Caco-2 (cell line): ENCODE data around the gene HDAC3. TPM values are rescaled to one million over a fixed set of nuclear protein-coding genes. Genes with fewer than 3 reads are reported as not detected.

Experiments
- BruUV-seq: library from RNA; stranded (reverse); fragments of 400-500 nt; replicated peaks from 2 replicates; lab custom pipeline; 2021; lab: Mats Ljungman, UMichigan
- CTCF ChIA-PET: fragments of 300-600 bp; sonication (Branson Sonifier 250); formaldehyde crosslinking; loops from one replicate; lab custom pipeline; 2022; ENCODE audit warnings: antibody characterized with exemption; lab: Charles Lee
- POLR2A ChIA-PET: fragments of 300-600 bp; sonication (Branson Sonifier 250); formaldehyde crosslinking; loops from one replicate; lab custom pipeline; 2022; ENCODE audit warnings: antibody characterized with exemption; lab: Charles Lee
- DNase-seq, 2 experiments: peaks; one replicate each; pipeline versions ENCODE4 v3.0.0 to v3.0.0-alpha.2; 2020 to 2022
- H3K27me3 ChIP-seq: replicated peaks from 2 replicates; pipeline ENCODE4 v1.6.0; 2011; ENCODE audit warnings: low read length; ENCODE audit not compliant: control insufficient read depth, insufficient read depth
- H3K36me3 ChIP-seq: 2 replicates; pipeline ENCODE4 v1.5.1; 2011; ENCODE audit warnings: low read length; ENCODE audit not compliant: control insufficient read depth, insufficient read depth
- H3K4me1 ChIP-seq: fragments of 250-450 bp; sonication (Bioruptor Pico); 2 replicates; pipeline ENCODE4 v1.5.1; 2020; ENCODE audit warnings: mild to moderate bottlenecking
- H3K4me3 ChIP-seq: 2 replicates; pipeline ENCODE4 v1.5.1; 2011; ENCODE audit warnings: low read depth, mild to moderate bottlenecking, control low read depth, low read length
- H3K9me3 ChIP-seq: fragments of 250-450 bp; sonication (Bioruptor Pico); 2 replicates; pipeline ENCODE4 v1.5.1; 2020; ENCODE audit warnings: mild to moderate bottlenecking, moderate library complexity
- H3K27ac Mint-ChIP-seq: one replicate; pipeline ENCODE4 v1.8.0; 2022; ENCODE audit warnings: mixed read lengths; ENCODE audit not compliant: unreplicated experiment
- H3K27me3 Mint-ChIP-seq: one replicate; pipeline ENCODE4 v1.8.0; 2022; ENCODE audit warnings: mixed read lengths; ENCODE audit not compliant: insufficient read depth, unreplicated experiment
- H3K36me3 Mint-ChIP-seq: one replicate; pipeline ENCODE4 v1.8.0; 2022; ENCODE audit warnings: mild to moderate bottlenecking, mixed read lengths; ENCODE audit not compliant: insufficient read depth, unreplicated experiment
- H3K4me1 Mint-ChIP-seq: one replicate; pipeline ENCODE4 v1.8.0; 2022; ENCODE audit warnings: low read depth, mixed read lengths; ENCODE audit not compliant: unreplicated experiment
- H3K4me3 Mint-ChIP-seq: one replicate; pipeline ENCODE4 v1.8.0; 2022; ENCODE audit warnings: mild to moderate bottlenecking, moderate library complexity, mixed read lengths; ENCODE audit not compliant: unreplicated experiment
- H3K9me3 Mint-ChIP-seq: one replicate; pipeline ENCODE4 v1.8.0; 2022; ENCODE audit warnings: mixed read lengths; ENCODE audit not compliant: unreplicated experiment
- intact Hi-C: fragments of 100-400 bp; cut with micrococcal nuclease; formaldehyde crosslinking; loops from one replicate; pipeline ENCODE4 v1.10.0; 2022; ENCODE audit not compliant: unreplicated experiment
- total RNA-seq: library from RNA; stranded (reverse); gene quantifications from 2 replicates; pipeline ENCODE4 v1.2.3, GENCODE V29; 2022
- TF ChIP-seq, protein P1 (sequence below), 2 experiments: fragments of 200-600 bp in 1 of 2; IDR thresholded peaks; 1 replicate in 1 of 2; 2 replicates in 1 of 2; pipeline versions ENCODE4 v1.5.1 to v1.8.0; 2011 to 2022; ENCODE audit warnings: antibody characterized with exemption in 1 of 2, control low read depth in 1 of 2, inconsistent platforms in 1 of 2, low read depth in 1 of 2, low read length in 1 of 2, mild to moderate bottlenecking in 1 of 2, moderate library complexity in 1 of 2; ENCODE audit not compliant: insufficient read depth in 1 of 2, severe bottlenecking in 1 of 2, unreplicated experiment in 1 of 2

Gene HDAC3
- total RNA-seq, 1 experiment from 2014 or later = 73.0 TPM

GRCh38 chr5:141609044-141609443 lies 27.6 kb downstream of the HDAC3 start:
- intact Hi-C loops = no loop called here
- Mint-ChIP-seq H3K36me3 (peaks cover 30% of the 10 kb centered on the region), H3K27me3 (no peaks in the 10 kb centered on the region), H3K9me3 (no peaks in the 10 kb centered on the region), H3K4me3 (no peak overlapping the region), H3K4me1 (peaks cover 47% of the 10 kb centered on the region), H3K27ac (peak overlapping the region; percentile 12)
- DNase-seq = no peak
- TF ChIP-seq, protein P1, sequence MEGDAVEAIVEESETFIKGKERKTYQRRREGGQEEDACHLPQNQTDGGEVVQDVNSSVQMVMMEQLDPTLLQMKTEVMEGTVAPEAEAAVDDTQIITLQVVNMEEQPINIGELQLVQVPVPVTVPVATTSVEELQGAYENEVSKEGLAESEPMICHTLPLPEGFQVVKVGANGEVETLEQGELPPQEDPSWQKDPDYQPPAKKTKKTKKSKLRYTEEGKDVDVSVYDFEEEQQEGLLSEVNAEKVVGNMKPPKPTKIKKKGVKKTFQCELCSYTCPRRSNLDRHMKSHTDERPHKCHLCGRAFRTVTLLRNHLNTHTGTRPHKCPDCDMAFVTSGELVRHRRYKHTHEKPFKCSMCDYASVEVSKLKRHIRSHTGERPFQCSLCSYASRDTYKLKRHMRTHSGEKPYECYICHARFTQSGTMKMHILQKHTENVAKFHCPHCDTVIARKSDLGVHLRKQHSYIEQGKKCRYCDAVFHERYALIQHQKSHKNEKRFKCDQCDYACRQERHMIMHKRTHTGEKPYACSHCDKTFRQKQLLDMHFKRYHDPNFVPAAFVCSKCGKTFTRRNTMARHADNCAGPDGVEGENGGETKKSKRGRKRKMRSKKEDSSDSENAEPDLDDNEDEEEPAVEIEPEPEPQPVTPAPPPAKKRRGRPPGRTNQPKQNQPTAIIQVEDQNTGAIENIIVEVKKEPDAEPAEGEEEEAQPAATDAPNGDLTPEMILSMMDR (IDR thresholded peaks at IDR 0.05; ENCODE audit: insufficient read depth in 1 of 2, low read depth in 1 of 2, low read length in 1 of 2, severe bottlenecking in 1 of 2, unreplicated experiment in 1 of 2) = no peak
- no peaks in the 10 kb centered on the region for H3K36me3 ChIP-seq
- H3K9me3 ChIP-seq = no peaks in the 10 kb centered on the region
- BruUV-seq = no TSS peak
- peaks cover 47% of the 10 kb centered on the region for H3K4me1 ChIP-seq
- H3K27me3 ChIP-seq = no peaks in the 10 kb centered on the region
- no peak overlapping the region; the same call in 1 of the 2 replicates for H3K4me3 ChIP-seq
- ChIA-PET POLR2A (no interaction called here), CTCF (interaction anchor here (0.6 to 3.0 kb wide), 4 partner anchors 10 to 270 kb away, joined by 4 to 20 read pairs (median 4); partner anchors contain the start of gene DIAPH1)

GRCh38 chr5:141608557-141608956 lies 28.1 kb downstream of the HDAC3 start:
- Mint-ChIP-seq H3K36me3 (peaks cover 30% of the 10 kb centered on the region), H3K4me1 (peaks cover 47% of the 10 kb centered on the region), H3K9me3 (no peaks in the 10 kb centered on the region), H3K27ac (peak overlapping the region; percentile 86), H3K27me3 (no peaks in the 10 kb centered on the region), H3K4me3 (peak overlapping the region; percentile 50)
- H3K9me3 ChIP-seq = no peaks in the 10 kb centered on the region
- no peaks in the 10 kb centered on the region for H3K27me3 ChIP-seq
- intact Hi-C loops = loop anchor here (1.0 kb wide), 2 partner anchors 10 to 16 kb away; partner anchors contain the start of gene DIAPH1
- ChIA-PET POLR2A (interaction anchor here (1.0 kb wide), 2 partner anchors 10 to 17 kb away, joined by 3 to 6 read pairs; partner anchors contain the start of gene DIAPH1), CTCF (interaction anchor here (0.6 to 3.0 kb wide), 4 partner anchors 10 to 271 kb away, joined by 4 to 20 read pairs (median 4); partner anchors contain the start of gene DIAPH1)
- no peak overlapping the region; the same call in 1 of the 2 replicates for H3K4me3 ChIP-seq
- TF ChIP-seq, protein P1 (IDR thresholded peaks at IDR 0.05; ENCODE audit: insufficient read depth in 1 of 2, low read depth in 1 of 2, low read length in 1 of 2, severe bottlenecking in 1 of 2, unreplicated experiment in 1 of 2) = no peak
- BruUV-seq = no TSS peak
- DNase-seq = peak in 1 of 2 experiments; percentile 59
- H3K4me1 ChIP-seq = peaks cover 49% of the 10 kb centered on the region
- H3K36me3 ChIP-seq = no peaks in the 10 kb centered on the region

- peaks cover 42% of the 10 kb centered on the region for H3K4me1 Mint-ChIP-seq
- no peaks in the 10 kb centered on the region for H3K27me3 Mint-ChIP-seq
- Histone ChIP-seq H3K4me1 (peaks cover 46% of the 10 kb centered on the region), H3K9me3 (no peaks in the 10 kb centered on the region), H3K4me3 (no peak overlapping the region), H3K36me3 (no peaks in the 10 kb centered on the region), H3K27me3 (no peaks in the 10 kb centered on the region)
- H3K27ac Mint-ChIP-seq = peak overlapping the region; percentile 86
- no peak for DNase-seq
- ChIA-PET POLR2A (interaction anchor here (0.6 to 1.0 kb wide), 3 partner anchors 11 to 699 kb away, joined by 3 to 6 read pairs (median 5); partner anchors contain the start of gene DIAPH1), CTCF (interaction anchor here (3.0 kb wide), 1 partner anchor 16 kb away, joined by 20 read pairs; no protein-coding TSS in a partner anchor)
- peaks cover 24% of the 10 kb centered on the region for H3K36me3 Mint-ChIP-seq
- TF ChIP-seq, protein P1 (IDR thresholded peaks at IDR 0.05; ENCODE audit: insufficient read depth in 1 of 2, low read depth in 1 of 2, low read length in 1 of 2, severe bottlenecking in 1 of 2, unreplicated experiment in 1 of 2) = no peak
- intact Hi-C loops = loop anchor here (1.0 kb wide), 2 partner anchors 10 to 16 kb away; partner anchors contain the start of gene DIAPH1
- H3K4me3 Mint-ChIP-seq = peak overlapping the region; percentile 50
- no TSS peak for BruUV-seq
- no peaks in the 10 kb centered on the region for H3K9me3 Mint-ChIP-seq
Measured at GRCh38 chr5:141608046-141608445, 28.6 kb downstream of the HDAC3 start.
